Prostate gland (tissue), 2 donors: ENCODE results near the gene KDM8. TPM values are rescaled to one million over a fixed set of nuclear protein-coding genes. Genes with fewer than 3 reads are reported as not detected.
A peak's percentile ranks its signal among the peaks of the same experiment; 100 is the strongest.
"Not testable (repeated sequence)": the region's sequence is repeated elsewhere in the genome, so short reads cannot be mapped to it uniquely, and the experiment has no call there.

ENCODE experiments used
- DNase-seq: peaks from one replicate; pipeline ENCODE4 v3.0.0-alpha.2; 2019; ENCODE audit warnings: low spot score
- H3K27ac ChIP-seq, 2 donors: fragments of 200-600 bp; sonication (generic); 2 replicates each; pipeline ENCODE4 v1.5.1; 2017 to 2019
- H3K27me3 ChIP-seq: fragments of 200-600 bp; sonication (generic); replicated peaks from 2 replicates; pipeline ENCODE4 v1.5.1; 2019; ENCODE audit not compliant: insufficient read depth
- H3K36me3 ChIP-seq, 2 donors: fragments of 200-600 bp; sonication (generic); 1 replicate in 1 of 2; 2 replicates in 1 of 2; pipeline versions ENCODE4 v1.5.1 to v1.8.1; 2017 to 2019
- H3K4me1 ChIP-seq: fragments of 200-600 bp; sonication (generic); replicated peaks from 2 replicates; pipeline ENCODE4 v1.5.1; 2019
- H3K4me3 ChIP-seq, 2 donors: fragments of 200-600 bp; sonication (generic); 2 replicates each; pipeline ENCODE4 v1.5.1; 2017 to 2019
- H3K9me3 ChIP-seq: fragments of 200-600 bp; sonication (generic); 2 replicates; pipeline ENCODE4 v1.5.1; 2017
- POLR2A ChIP-seq: fragments of 450-650 bp; IDR thresholded peaks from one replicate; pipeline ENCODE4 v1.6.1; 2016; ENCODE audit warnings: antibody characterized with exemption, mild to moderate bottlenecking
- POLR2AphosphoS5 ChIP-seq: sonication (generic); formaldehyde crosslinking; IDR thresholded peaks from one replicate; pipeline ENCODE4 v1.6.1; 2017; ENCODE audit warnings: antibody characterized with exemption
- WGBS: methylation state at CpG from one replicate; pipeline ENCODE4 v1.1.5; 2018; 5-methylcytosine and 5-hydroxymethylcytosine counted together
- intact Hi-C: fragments of 100-400 bp; cut with DNase I; formaldehyde crosslinking; loops from one replicate; pipeline ENCODE4 v1.14.2; 2022
- total RNA-seq, 2 donors: library from RNA; depleted of rRNA; stranded (reverse); fragments of >200 nt; gene quantifications; one replicate each; pipeline ENCODE4 v1.1.0, GENCODE V29; 2016
- TF ChIP-seq, protein P1 (sequence below), 4 experiments: fragments of 200-600 bp in 2 of 4; fragments of 450-650 bp in 2 of 4; sonication (generic) in 2 of 4; IDR thresholded peaks; 1 replicate in 3 of 4; 2 replicates in 1 of 4; pipeline ENCODE4 v1.5.1; 2016 to 2019; ENCODE audit warnings: antibody characterized with exemption in 4 of 4, mild to moderate bottlenecking in 2 of 4, moderate library complexity in 2 of 4

Gene KDM8
- total RNA-seq, 2 donors from 2014 or later: 5.6 to 15.3 TPM

DNA sequence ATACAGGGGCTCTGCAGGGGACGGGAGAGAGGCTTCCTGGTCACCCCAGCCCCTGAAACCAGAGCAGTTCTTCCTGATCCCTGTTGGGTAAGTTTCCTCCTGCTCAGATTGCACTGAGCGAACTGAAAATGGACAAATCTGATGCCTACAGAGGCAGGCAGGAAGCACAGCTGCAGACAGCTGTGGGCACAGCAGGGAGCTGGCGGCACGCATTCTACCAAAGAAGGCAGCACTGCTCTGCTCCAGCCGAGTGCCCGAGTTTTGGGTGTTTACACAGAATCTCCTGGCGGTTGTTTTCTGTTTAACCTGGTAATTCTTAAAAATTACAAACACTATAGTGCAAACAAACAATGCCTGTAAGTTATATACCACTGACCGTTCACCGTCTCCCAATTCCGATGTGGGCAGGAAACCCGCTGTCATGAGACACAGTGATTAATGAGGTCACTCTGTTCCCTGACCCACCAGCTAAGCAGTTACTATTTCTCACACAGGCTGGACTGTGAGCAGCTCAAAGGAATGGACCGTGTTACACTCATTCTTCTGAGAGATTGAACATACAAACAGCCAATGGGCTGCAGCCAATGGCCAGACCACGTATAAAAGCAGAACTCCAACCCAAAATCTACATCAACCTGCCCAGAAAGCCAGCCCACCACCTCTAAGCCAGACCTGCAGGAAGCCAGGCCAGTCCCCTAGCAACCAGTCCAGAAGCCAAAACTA is 39.7 kb downstream of the KDM8 start:
- intact Hi-C loops: loop anchor here (5.0 kb wide), 2 partner anchors 74 to 89 kb away; no protein-coding TSS in a partner anchor
- no peaks in the 10 kb centered on the region for H3K27me3 ChIP-seq
- H3K4me3 ChIP-seq: no peak overlapping the region
- 35% methylated on average over 13 of the region's 13 CpGs for WGBS
- H3K9me3 ChIP-seq: no peaks in the 10 kb centered on the region
- no peak for DNase-seq
- H3K4me1 ChIP-seq: peaks cover 4% of the 10 kb centered on the region
- TF ChIP-seq POLR2AphosphoS5 (peak; percentile 55), POLR2A (no peak)
- TF ChIP-seq, protein P1, sequence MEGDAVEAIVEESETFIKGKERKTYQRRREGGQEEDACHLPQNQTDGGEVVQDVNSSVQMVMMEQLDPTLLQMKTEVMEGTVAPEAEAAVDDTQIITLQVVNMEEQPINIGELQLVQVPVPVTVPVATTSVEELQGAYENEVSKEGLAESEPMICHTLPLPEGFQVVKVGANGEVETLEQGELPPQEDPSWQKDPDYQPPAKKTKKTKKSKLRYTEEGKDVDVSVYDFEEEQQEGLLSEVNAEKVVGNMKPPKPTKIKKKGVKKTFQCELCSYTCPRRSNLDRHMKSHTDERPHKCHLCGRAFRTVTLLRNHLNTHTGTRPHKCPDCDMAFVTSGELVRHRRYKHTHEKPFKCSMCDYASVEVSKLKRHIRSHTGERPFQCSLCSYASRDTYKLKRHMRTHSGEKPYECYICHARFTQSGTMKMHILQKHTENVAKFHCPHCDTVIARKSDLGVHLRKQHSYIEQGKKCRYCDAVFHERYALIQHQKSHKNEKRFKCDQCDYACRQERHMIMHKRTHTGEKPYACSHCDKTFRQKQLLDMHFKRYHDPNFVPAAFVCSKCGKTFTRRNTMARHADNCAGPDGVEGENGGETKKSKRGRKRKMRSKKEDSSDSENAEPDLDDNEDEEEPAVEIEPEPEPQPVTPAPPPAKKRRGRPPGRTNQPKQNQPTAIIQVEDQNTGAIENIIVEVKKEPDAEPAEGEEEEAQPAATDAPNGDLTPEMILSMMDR (IDR thresholded peaks at IDR 0.05): no peak
- no peaks in the 10 kb centered on the region for H3K36me3 ChIP-seq
- H3K27ac ChIP-seq: peak overlapping the region; percentile 55 to 62

DNA sequence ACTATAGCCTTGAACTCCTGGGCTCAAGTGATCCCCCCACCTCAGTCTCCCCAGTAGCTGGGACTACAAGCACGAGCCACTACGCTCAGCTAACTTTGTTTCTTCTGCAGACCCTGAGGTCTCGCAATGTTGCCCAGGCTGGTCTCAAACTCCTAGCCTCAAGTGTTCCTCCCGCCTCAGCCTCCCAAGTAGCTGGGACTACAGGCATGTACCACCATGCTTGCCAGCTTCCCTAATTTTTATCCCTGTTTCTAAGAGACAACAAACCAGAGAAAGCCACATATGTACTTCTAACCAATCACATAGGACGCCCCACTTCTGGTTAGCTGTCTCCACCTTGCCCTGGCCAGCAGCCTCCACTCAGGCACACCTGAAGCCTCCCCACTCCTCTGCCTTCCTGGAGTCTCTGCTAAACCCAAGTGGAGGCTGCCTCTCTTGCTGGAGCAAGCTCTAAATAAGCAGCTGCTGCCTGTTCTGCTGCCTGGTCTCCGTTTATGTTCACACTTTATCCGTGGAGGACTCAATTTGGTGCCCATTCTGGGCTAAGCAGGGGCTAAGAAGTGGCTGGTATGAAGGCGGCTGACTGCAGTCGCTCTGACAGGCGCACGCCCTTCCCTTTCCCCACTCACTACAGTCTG is 40.5 kb downstream of the KDM8 start:
- Histone ChIP-seq H3K4me1 (peaks cover 4% of the 10 kb centered on the region), H3K9me3 (no peaks in the 10 kb centered on the region), H3K36me3 (no peaks in the 10 kb centered on the region), H3K27me3 (no peaks in the 10 kb centered on the region), H3K4me3 (no peak overlapping the region), H3K27ac (peak overlapping the region; percentile 55 to 62)
- TF ChIP-seq, protein P1 (IDR thresholded peaks at IDR 0.05): no peak
- TF ChIP-seq POLR2AphosphoS5 (no peak), POLR2A (no peak)
- DNase-seq: no peak
- 91% methylated on average over 11 of the region's 11 CpGs for WGBS
- intact Hi-C loops: loop anchor here (5.0 kb wide), 2 partner anchors 73 to 88 kb away; no protein-coding TSS in a partner anchor

DNA sequence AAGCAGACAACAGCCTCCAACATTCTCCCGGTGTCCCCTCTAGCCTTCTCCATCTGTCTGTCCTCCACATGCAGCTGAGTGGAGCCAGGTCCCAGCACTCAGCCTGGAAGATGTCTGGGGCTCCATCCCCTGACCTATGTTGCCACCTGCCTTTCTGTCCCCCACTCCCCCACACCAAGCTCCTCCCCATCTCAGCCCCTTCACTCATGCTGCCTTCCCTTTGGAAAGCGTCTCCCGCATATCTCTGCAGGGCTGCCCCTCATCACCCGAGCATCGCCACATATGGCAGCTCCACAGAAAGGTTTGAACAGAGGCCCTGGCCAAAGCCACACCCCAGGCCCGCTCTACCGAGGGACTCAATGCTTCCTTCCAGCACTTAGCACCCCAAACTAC is 41.0 kb downstream of the KDM8 start:
- Histone ChIP-seq H3K4me1 (peaks cover 4% of the 10 kb centered on the region), H3K9me3 (no peaks in the 10 kb centered on the region), H3K36me3 (no peaks in the 10 kb centered on the region), H3K27me3 (no peaks in the 10 kb centered on the region), H3K4me3 (no peak overlapping the region), H3K27ac (peak overlapping the region; percentile 19 to 62)
- TF ChIP-seq, protein P1 (IDR thresholded peaks at IDR 0.05): no peak
- TF ChIP-seq POLR2AphosphoS5: no peak
- TF ChIP-seq POLR2A: no peak
- intact Hi-C loops: loop anchor here (5.0 kb wide), 2 partner anchors 73 to 88 kb away; no protein-coding TSS in a partner anchor
- DNase-seq: no peak
- WGBS: 92% methylated on average over 7 of the region's 7 CpGs

DNA sequence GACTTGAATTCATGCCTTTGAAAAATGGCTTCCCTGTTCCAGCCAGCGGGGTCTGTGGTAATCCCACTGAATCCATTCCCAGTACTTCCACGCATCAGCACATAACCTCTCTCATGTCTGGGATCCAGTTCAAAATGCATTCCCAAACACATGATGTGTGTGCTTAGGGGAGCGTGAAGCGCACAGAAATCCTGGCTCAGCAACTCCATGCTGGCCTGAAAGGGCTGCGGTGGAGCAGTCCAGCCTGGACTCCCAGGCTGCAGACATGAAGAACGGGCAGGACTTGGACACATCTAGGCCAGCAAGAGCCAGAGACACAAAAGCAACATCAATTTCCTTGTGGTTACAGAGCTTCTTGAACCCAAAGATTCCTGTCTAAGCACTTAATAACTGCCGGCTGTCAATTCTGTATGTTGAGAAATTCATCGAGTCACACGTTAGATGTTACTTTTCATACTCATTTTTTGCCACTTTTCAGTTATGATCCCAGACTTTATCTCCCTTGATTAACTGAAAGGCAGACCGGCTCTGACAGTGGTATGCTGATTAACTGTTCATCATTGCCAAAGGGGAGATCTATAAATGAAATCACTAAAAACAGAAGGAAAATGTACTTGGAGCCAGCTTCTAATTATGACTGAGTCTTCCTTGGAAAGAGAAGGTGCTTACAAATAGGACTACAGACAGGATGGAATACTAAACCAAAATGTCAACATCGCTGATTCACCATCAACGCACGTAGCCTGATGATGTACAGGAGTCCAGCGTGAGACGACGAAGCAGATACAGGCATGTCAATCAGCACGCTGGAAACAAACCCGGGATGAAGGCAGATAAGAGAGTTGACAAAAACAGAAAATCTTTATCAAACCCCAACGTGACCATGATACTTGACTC is 42.2 kb downstream of the KDM8 start:
- DNase-seq: no peak
- 68% methylated on average over 19 of the region's 19 CpGs for WGBS
- Histone ChIP-seq H3K9me3 (no peaks in the 10 kb centered on the region), H3K27me3 (no peaks in the 10 kb centered on the region), H3K27ac (peak overlapping the region; percentile 41 to 62), H3K4me3 (no peak overlapping the region), H3K4me1 (peaks cover 4% of the 10 kb centered on the region), H3K36me3 (no peaks in the 10 kb centered on the region)
- intact Hi-C loops: no loop called here
- TF ChIP-seq POLR2AphosphoS5 (peak; percentile 38), POLR2A (no peak)

DNA sequence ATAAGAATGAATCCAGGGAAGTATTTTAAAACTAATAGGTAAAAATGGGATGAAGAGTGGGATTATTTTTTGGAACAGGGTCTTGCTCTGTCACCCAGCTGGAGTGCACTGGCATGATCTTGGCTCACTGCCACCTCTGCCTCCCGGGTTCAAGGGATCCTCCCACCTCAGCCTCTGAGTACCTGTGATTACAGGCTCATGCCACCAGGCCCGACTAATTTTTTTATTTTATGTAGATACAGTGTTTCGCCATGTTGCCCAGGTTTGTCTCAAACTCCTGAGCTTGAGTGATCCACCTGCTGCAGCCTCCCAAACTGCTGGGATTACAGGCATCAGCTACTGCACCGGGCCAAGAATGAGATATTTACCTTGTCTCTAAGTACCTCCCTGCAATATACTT is 43.1 kb downstream of the KDM8 start:
- peaks cover 4% of the 10 kb centered on the region for H3K4me1 ChIP-seq
- H3K36me3 ChIP-seq: no peaks in the 10 kb centered on the region
- H3K4me3 ChIP-seq: no peak overlapping the region
- DNase-seq: no peak
- H3K27ac ChIP-seq: no peak overlapping the region
- TF ChIP-seq, protein P1 (IDR thresholded peaks at IDR 0.05): no peak
- no peak for TF ChIP-seq POLR2A
- TF ChIP-seq POLR2AphosphoS5: no peak
- intact Hi-C loops: no loop called here
- H3K27me3 ChIP-seq: no peaks in the 10 kb centered on the region
- H3K9me3 ChIP-seq: no peaks in the 10 kb centered on the region
- WGBS: 65% methylated on average over 4 of the region's 4 CpGs

DNA sequence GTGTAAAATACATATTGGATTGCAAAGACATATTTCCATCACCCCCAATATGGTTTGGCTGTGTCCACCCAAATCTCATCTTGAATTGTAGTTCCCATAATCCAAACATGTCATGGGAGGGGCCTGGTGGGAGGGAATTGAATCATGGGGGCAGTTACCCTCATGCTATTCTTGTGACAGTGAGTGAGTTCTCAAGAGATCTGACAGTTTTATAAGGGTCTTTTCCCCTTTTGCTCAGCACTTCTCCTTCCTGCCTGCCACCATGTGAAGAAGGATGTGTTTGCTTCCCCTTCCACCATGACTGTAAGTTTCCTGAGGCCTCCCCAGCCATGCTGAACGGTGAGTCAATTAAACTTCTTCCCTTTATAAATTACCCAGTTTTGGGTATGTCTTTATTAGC is 43.8 kb downstream of the KDM8 start:
- intact Hi-C loops, H3K27ac ChIP-seq, H3K27me3 ChIP-seq, H3K9me3 ChIP-seq, H3K4me1 ChIP-seq, DNase-seq, H3K4me3 ChIP-seq, H3K36me3 ChIP-seq: not testable (repeated sequence)
- 76% methylated on average over 1 of the region's 1 CpG for WGBS
